Right lobe of liver (tissue), 4 donors: ENCODE results near the gene MSTO1.
"Not testable (repeated sequence)": the region's sequence is repeated elsewhere in the genome, so short reads cannot be mapped to it uniquely, and the experiment has no call there.

ENCODE experiments used
- CTCF ChIP-seq, 4 donors: fragments of 200-600 bp in 3 of 4; fragments of 450-650 bp in 1 of 4; IDR thresholded peaks; one replicate each; pipeline versions ENCODE4 v1.5.1 to v1.8.0; 2016 to 2022; ENCODE audit warnings: antibody characterized with exemption in 4 of 4, mild to moderate bottlenecking in 2 of 4
- POLR2A ChIP-seq: fragments of 450-650 bp; IDR thresholded peaks from one replicate; pipeline ENCODE4 v1.6.1; 2017; ENCODE audit warnings: antibody characterized with exemption, mild to moderate bottlenecking
- donor health status: DM: no; HTN: no; CAD: no.
- donor health status: DM: no; HTN: no; CAD: no.
- donor health status: DM: no; HTN: yes; CAD: no.

- TF ChIP-seq CTCF (IDR thresholded peaks at IDR 0.05); POLR2A: not testable (repeated sequence)
Measured at GRCh38 chr1:155583846-155584245, 26.2 kb upstream of the MSTO1 start.
